Measurements from ENCODE around the gene FKBP1A.
"Not testable (repeated sequence)": the region's sequence is repeated elsewhere in the genome, so short reads cannot be mapped to it uniquely, and the experiment has no call there.

Gene FKBP1A

GRCh38 chr20:1362484-1362883, 30.4 kb downstream of the FKBP1A start:
- no peak for DNase-seq

GRCh38 chr20:1360094-1360846, 32.6 kb downstream of the FKBP1A start:
- no peak for DNase-seq

- DNase-seq: no peak
These were observed 34.8 kb downstream of the FKBP1A start for GRCh38 chr20:1357921-1358671.

- DNase-seq: no peak
These were observed 38.9 kb downstream of the FKBP1A start for GRCh38 chr20:1353956-1354355.

GRCh38 chr20:1346315-1346969, 46.4 kb downstream of the FKBP1A start:
- no peak for DNase-seq

- DNase-seq: no peak
These were observed 47.1 kb downstream of the FKBP1A start for GRCh38 chr20:1345756-1346093.

- no peak for DNase-seq
These were observed 47.7 kb downstream of the FKBP1A start for GRCh38 chr20:1345030-1345755.

- not testable (repeated sequence) for DNase-seq
These were observed 49.3 kb downstream of the FKBP1A start for GRCh38 chr20:1343446-1344124.

GRCh38 chr20:1341561-1342265, 51.1 kb downstream of the FKBP1A start:
- no peak for DNase-seq

GRCh38 chr20:1338801-1339200, 54.1 kb downstream of the FKBP1A start:
- no peak for DNase-seq

GRCh38 chr20:1338096-1338495, 54.8 kb downstream of the FKBP1A start:
- DNase-seq: no peak

GRCh38 chr20:1337441-1337840, 55.4 kb downstream of the FKBP1A start:
- no peak for DNase-seq

- no peak for DNase-seq
These were observed 56.0 kb downstream of the FKBP1A start for GRCh38 chr20:1336699-1337367.

GRCh38 chr20:1335961-1336698, 56.7 kb downstream of the FKBP1A start:
- no peak for DNase-seq

- DNase-seq: no peak
These were observed 58.1 kb downstream of the FKBP1A start for GRCh38 chr20:1334761-1335160.

GRCh38 chr20:1334370-1334731, 58.5 kb downstream of the FKBP1A start:
- no peak for DNase-seq

GRCh38 chr20:1333462-1334369, 59.1 kb downstream of the FKBP1A start:
- no peak for DNase-seq

GRCh38 chr20:1332749-1333300, 60.0 kb downstream of the FKBP1A start:
- DNase-seq: no peak

GRCh38 chr20:1331801-1332453, 60.9 kb downstream of the FKBP1A start:
- DNase-seq: no peak
